Measurements from ENCODE around the gene THAP4. TPM values are rescaled to one million over a fixed set of nuclear protein-coding genes. Genes with fewer than 3 reads are reported as not detected.

THAP4 gene
- total and polyA plus RNA-seq, 2 of the 13 experiments (the other 11 are each of a cell fraction or from before 2014, with no cell fraction given), result 59.7 to 75.7 TPM

GRCh38 chr2:241636182-241637017 is 558 bp downstream of the THAP4 start (continued):
- peak; percentile 84 for TF ChIP-seq ONECUT2 (CRISPR knock-in tag; IDR thresholded peaks at IDR 0.05)
- TF ChIP-seq ZNF879 (CRISPR knock-in tag; IDR thresholded peaks at IDR 0.05), result peak; percentile 63; the same call in 1 of the 2 replicates
- no peak; the same call in 1 of the 2 replicates for TF ChIP-seq ZNF30 (CRISPR knock-in tag; IDR thresholded peaks at IDR 0.05)
- TF ChIP-seq SMAD3 (CRISPR knock-in tag; IDR thresholded peaks at IDR 0.05), result no peak
- TF ChIP-seq FOXA3 (CRISPR knock-in tag; IDR thresholded peaks at IDR 0.05), result 0 out of 2 replicates have a peak, but pooled peaks have one; percentile 27
- TF ChIP-seq ZSCAN25 (CRISPR knock-in tag; IDR thresholded peaks at IDR 0.05), result no peak
- no peak for TF ChIP-seq ZFP36L1 (CRISPR knock-in tag; IDR thresholded peaks at IDR 0.05)
- TF ChIP-seq SAP130 (CRISPR knock-in tag; IDR thresholded peaks at IDR 0.05; ENCODE audit: low read depth), result peak; percentile 84

DNA sequence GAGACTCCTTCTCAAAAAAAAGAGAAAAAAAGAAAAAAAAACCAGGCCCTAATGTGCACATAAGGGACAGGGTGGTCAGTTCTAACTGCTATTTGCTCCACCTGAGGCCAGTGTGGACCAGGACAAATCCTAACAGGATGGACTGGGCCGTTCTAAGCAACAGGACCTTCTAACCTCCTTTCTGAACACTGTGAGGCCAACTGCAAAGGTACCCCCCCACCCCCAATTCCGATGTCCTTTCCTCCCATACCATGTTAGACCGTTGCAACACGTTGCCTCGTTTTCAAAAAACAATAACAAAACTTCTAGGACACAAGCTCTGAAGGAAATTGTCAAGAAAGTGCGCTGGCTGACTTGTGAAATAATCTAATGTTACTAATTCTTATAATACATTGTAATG is 1.2 kb downstream of the THAP4 start:
- Histone ChIP-seq H3K27me3 (ENCODE audit: control insufficient read depth in 1 of 2, insufficient read depth in 2 of 2, low read length in 2 of 2) (no peaks in the 10 kb centered on the region; a peak in 1 of 5 replicates), H3K4me1 (ENCODE audit: insufficient read depth, low read length) (peaks cover 40% of the 10 kb centered on the region), H3K9ac (ENCODE audit: insufficient read depth, low read depth, low read length) (peak overlapping the region; percentile 93), H3K27ac (ENCODE audit: extremely low read length, insufficient read depth, low read length) (peak overlapping the region; percentile 81), H4K20me1 (ENCODE audit: insufficient read depth, low read length) (peaks cover 32% of the 10 kb centered on the region), H3K36me3 (replicated peaks in 1 of 2; ENCODE audit: control insufficient read depth in 1 of 2, insufficient read depth in 2 of 2, low read length in 2 of 2) (peaks cover 20 to 52% of the 10 kb centered on the region in 2 experiments), H3K4me3 (replicated peaks in 1 of 3; ENCODE audit: insufficient read depth in 1 of 3, low read depth in 2 of 3, low read length in 3 of 3) (peak overlapping the region; percentile 91 to 100 (median 99)), H3K9me3 (ENCODE audit: low read length) (no peaks in the 10 kb centered on the region), H2AFZ (ENCODE audit: low read length) (no peak overlapping the region), H3K4me2 (ENCODE audit: low read depth, low read length) (peak overlapping the region; percentile 95), H3K79me2 (ENCODE audit: insufficient read depth, low read length) (peaks cover 79% of the 10 kb centered on the region)
- ChIA-PET POLR2A (interaction anchor here (0.9 to 1.5 kb wide), 2 partner anchors 9 to 25 kb away, joined by 3 read pairs; no protein-coding TSS in a partner anchor), CTCF (ENCODE audit: low intra/inter-chr PET ratio, low total read pairs) (no interaction called here)
- peak; percentile 28 for DNase-seq (ENCODE audit: low spot score)
- WGBS (ENCODE audit: low lambda C conversion rate), result under 1% methylated on average over 6 of the region's 6 CpGs
- ATAC-seq, result peak; percentile 12
- FAIRE-seq, result peak; percentile 26
- intact Hi-C loops (cut with micrococcal nuclease; ENCODE audit: unreplicated experiment), result loop anchor here (2.0 kb wide), 1 partner anchor 319 kb away; no protein-coding TSS in a partner anchor
- BruUV-seq (replicated peaks), result TSS peak; percentile 46
- in situ Hi-C loops (cut with HindIII; ENCODE audit: extremely low pct_ligation_motif_present, low pct_unique_long_range_greater_than_20kb), result loop anchor here (25.0 kb wide), 1 partner anchor 773 kb away; the partner anchor contains the start of gene AGXT
- TF ChIP-seq SMC3 (IDR thresholded peaks at IDR 0.05; ENCODE audit: low read length) (0 out of 2 replicates have a peak, but pooled peaks have one; percentile 2), TMF1 (CRISPR knock-in tag; IDR thresholded peaks at IDR 0.05; ENCODE audit: low read depth) (no peak), SALL1 (CRISPR knock-in tag; IDR thresholded peaks at IDR 0.05) (no peak), JUN (CRISPR knock-in tag; IDR thresholded peaks at IDR 0.05) (no peak), POLR2A (IDR thresholded peaks at IDR 0.05; ENCODE audit: insufficient read depth in 1 of 2, low read depth in 2 of 2, low read length in 2 of 2) (0 out of 4 replicates have a peak, but pooled peaks of 1 of the 2 experiments have one; percentile 6), ZNF7 (CRISPR knock-in tag; IDR thresholded peaks at IDR 0.05) (no peak), FOXK1 (CRISPR knock-in tag; IDR thresholded peaks at IDR 0.05; ENCODE audit: borderline replicate concordance, low read depth) (no peak), ATAD3A (CRISPR knock-in tag; IDR thresholded peaks at IDR 0.05) (no peak), THYN1 (CRISPR knock-in tag; IDR thresholded peaks at IDR 0.05; ENCODE audit: borderline replicate concordance, low read depth) (no peak), ARNT (IDR thresholded peaks at IDR 0.05) (no peak), SIN3B (IDR thresholded peaks at IDR 0.05; ENCODE audit: low read length) (no peak), ZNF207 (IDR thresholded peaks at IDR 0.05; ENCODE audit: borderline replicate concordance) (no peak), ZNF766 (CRISPR knock-in tag; IDR thresholded peaks at IDR 0.05; ENCODE audit: borderline replicate concordance) (no peak), EEA1 (CRISPR knock-in tag; IDR thresholded peaks at IDR 0.05; ENCODE audit: borderline replicate concordance) (no peak), TAF15 (IDR thresholded peaks at IDR 0.05; ENCODE audit: low read depth, low read length, poor library complexity, severe bottlenecking) (no peak)
- TF ChIP-seq, protein P1, sequence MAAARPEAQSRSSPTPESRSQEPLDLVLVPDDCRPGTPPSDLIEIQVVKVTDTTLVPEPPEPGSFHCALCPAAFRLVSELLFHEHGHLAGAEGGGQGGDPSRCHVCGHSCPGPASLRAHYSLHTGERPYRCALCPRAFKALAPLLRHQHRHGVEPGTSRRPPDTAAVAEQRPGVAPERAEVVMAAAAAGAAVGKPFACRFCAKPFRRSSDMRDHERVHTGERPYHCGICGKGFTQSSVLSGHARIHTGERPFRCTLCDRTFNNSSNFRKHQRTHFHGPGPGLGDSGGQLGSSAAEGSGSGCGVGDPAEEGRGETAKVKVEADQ (CRISPR knock-in tag; IDR thresholded peaks at IDR 0.05; ENCODE audit: borderline replicate concordance), result no peak
- TF ChIP-seq, protein P2, sequence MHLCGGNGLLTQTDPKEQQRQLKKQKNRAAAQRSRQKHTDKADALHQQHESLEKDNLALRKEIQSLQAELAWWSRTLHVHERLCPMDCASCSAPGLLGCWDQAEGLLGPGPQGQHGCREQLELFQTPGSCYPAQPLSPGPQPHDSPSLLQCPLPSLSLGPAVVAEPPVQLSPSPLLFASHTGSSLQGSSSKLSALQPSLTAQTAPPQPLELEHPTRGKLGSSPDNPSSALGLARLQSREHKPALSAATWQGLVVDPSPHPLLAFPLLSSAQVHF (CRISPR knock-in tag; IDR thresholded peaks at IDR 0.05), result no peak
